Measurements from ENCODE around the gene TOP3B. TPM values are rescaled to one million over a fixed set of nuclear protein-coding genes. Genes with fewer than 3 reads are reported as not detected.

Gene TOP3B
- total RNA-seq, 6 experiments from 2014 or later, result 13.5 to 20.4 (median 15.6) TPM

DNA sequence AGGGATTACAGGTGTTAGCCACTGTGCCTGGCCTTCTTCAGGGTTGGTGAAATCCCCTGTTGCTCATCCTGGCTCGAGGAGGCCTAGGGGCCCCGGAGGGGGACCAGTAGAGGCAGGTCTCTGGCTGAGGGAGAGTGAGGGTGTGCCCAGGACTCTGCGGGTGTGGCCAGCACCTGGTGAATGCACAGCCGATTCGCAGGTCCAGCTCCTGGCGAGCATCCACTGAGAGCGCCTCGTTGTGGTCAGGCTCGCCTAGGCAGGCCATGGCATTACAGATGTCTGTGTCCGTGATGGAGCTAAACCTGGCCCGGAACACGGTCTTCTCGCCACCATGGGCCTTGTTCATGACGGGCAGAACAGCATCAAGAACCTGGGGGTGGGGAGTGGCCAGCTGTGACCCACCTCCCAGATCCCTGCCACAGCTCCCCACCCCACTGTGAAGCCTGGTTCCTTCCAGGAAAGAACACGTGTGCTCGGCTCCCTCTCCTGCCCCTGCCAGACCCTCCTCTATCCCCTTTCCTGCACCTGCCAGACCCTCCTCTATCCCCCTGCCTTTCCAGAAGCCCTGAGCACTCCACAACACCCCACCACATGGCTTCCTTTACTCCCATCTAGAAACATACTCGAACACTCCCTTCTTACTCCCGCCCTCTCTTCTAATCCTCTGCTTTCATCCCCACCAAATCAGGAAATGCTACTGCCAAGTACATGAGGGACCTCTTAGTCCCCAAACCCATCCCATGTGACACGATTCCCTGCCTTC, 12.4 kb downstream of the TOP3B start:
- no peaks in the 10 kb centered on the region for H3K9me3 ChIP-seq
- no peaks in the 10 kb centered on the region for H3K27me3 ChIP-seq
- no peak overlapping the region for H3K4me3 ChIP-seq
- H3K36me3 ChIP-seq, result peaks cover 7 to 93% (median 32%) of the 10 kb centered on the region in 4 donors
- no peak overlapping the region for H3K27ac ChIP-seq
- intact Hi-C loops (cut with DNase I), result no loop called here
- H3K4me1 ChIP-seq, result no peaks in the 10 kb centered on the region
- WGBS (ENCODE audit: insufficient coverage, low coverage, low lambda C conversion rate, missing lambda C conversion rate), result 93% methylated on average over 7 of the region's 19 CpGs
- no peak for DNase-seq
- TF ChIP-seq, protein P1, sequence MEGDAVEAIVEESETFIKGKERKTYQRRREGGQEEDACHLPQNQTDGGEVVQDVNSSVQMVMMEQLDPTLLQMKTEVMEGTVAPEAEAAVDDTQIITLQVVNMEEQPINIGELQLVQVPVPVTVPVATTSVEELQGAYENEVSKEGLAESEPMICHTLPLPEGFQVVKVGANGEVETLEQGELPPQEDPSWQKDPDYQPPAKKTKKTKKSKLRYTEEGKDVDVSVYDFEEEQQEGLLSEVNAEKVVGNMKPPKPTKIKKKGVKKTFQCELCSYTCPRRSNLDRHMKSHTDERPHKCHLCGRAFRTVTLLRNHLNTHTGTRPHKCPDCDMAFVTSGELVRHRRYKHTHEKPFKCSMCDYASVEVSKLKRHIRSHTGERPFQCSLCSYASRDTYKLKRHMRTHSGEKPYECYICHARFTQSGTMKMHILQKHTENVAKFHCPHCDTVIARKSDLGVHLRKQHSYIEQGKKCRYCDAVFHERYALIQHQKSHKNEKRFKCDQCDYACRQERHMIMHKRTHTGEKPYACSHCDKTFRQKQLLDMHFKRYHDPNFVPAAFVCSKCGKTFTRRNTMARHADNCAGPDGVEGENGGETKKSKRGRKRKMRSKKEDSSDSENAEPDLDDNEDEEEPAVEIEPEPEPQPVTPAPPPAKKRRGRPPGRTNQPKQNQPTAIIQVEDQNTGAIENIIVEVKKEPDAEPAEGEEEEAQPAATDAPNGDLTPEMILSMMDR (IDR thresholded peaks at IDR 0.05), result no peak
- no peak for TF ChIP-seq POLR2A (IDR thresholded peaks at IDR 0.05)
- no peak for ATAC-seq

DNA sequence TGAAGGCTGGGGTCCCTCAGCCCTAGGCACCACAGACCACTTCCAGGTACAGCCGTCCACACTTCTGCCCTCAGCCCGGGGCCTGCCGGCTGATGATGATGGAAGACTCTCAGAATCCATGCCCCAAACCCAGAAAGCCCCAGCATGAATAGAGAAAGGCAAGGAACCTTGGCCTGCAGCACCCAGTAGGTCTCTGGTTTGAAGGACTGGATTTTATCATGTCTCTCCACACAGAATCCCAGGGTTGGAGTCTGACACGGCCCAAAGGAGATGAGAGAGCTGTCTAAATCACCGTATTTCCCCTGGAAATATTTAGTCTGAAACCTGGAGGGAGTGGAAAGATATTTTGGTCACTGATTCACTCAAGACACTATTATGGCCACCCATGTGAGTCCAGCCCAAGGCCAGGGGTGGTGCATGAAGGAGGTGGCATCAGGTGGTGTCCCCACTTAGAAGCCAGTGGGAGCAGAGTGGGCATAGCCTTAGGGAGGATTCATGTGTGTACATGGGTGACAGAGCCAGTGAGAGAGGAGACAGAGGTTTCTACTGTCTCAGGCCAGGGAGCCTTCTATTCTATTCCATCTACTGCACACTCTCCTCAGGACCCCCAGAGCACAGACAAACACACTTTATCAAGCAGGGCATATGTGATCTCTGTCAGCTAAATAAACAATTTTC, 14.0 kb downstream of the TOP3B start:
- DNase-seq, result no peak
- Histone ChIP-seq H3K4me1 (no peaks in the 10 kb centered on the region), H3K36me3 (peaks cover 7 to 92% (median 31%) of the 10 kb centered on the region in 4 donors), H3K27ac (no peak overlapping the region), H3K9me3 (no peaks in the 10 kb centered on the region), H3K27me3 (no peaks in the 10 kb centered on the region), H3K4me3 (no peak overlapping the region)
- no CpG with 5 or more reads among the region's 5 CpGs for WGBS (ENCODE audit: insufficient coverage, low coverage, low lambda C conversion rate, missing lambda C conversion rate)
- TF ChIP-seq, protein P1 (IDR thresholded peaks at IDR 0.05), result no peak
- no peak for TF ChIP-seq POLR2A (IDR thresholded peaks at IDR 0.05)
- no peak for ATAC-seq
- intact Hi-C loops (cut with DNase I), result no loop called here

DNA sequence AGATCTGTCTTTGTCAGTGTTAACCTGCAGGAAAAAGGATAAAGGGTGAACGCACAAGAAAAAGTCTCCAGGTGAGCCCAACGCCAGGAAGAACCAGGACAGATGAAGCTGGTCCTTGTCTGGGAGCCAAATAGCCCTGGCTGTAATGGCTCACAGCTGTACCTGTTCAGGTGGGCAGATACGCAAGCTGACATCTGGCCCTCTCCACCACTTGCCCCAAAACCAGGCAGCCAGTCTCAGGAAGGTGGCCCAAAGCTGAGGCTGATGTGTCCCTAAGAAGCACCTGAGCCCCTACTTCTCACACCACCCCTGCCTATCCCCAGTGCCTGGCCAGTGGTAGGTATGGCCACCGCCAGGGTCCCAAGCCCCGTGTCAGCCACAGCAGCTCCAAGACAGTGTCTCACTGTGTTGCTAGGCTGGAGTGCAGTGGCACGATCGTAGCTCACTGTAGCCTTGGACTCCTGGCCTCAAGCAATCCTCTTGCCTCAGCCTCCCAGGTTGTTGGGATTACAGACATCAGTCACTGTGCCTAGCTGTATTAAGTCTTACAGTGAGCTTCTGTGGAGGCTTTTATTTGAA, 14.8 kb downstream of the TOP3B start:
- 60% methylated on average over 1 of the region's 7 CpGs for WGBS (ENCODE audit: insufficient coverage, low coverage, low lambda C conversion rate, missing lambda C conversion rate)
- intact Hi-C loops (cut with DNase I), result no loop called here
- no peak for ATAC-seq
- no peak for DNase-seq
- no peak overlapping the region for H3K4me3 ChIP-seq
- no peaks in the 10 kb centered on the region for H3K4me1 ChIP-seq
- TF ChIP-seq POLR2A (IDR thresholded peaks at IDR 0.05), result no peak
- TF ChIP-seq, protein P1 (IDR thresholded peaks at IDR 0.05), result no peak
- H3K36me3 ChIP-seq, result peaks cover 7 to 93% (median 29%) of the 10 kb centered on the region in 4 donors
- H3K27me3 ChIP-seq, result no peaks in the 10 kb centered on the region
- no peaks in the 10 kb centered on the region for H3K9me3 ChIP-seq
- H3K27ac ChIP-seq, result no peak overlapping the region

DNA sequence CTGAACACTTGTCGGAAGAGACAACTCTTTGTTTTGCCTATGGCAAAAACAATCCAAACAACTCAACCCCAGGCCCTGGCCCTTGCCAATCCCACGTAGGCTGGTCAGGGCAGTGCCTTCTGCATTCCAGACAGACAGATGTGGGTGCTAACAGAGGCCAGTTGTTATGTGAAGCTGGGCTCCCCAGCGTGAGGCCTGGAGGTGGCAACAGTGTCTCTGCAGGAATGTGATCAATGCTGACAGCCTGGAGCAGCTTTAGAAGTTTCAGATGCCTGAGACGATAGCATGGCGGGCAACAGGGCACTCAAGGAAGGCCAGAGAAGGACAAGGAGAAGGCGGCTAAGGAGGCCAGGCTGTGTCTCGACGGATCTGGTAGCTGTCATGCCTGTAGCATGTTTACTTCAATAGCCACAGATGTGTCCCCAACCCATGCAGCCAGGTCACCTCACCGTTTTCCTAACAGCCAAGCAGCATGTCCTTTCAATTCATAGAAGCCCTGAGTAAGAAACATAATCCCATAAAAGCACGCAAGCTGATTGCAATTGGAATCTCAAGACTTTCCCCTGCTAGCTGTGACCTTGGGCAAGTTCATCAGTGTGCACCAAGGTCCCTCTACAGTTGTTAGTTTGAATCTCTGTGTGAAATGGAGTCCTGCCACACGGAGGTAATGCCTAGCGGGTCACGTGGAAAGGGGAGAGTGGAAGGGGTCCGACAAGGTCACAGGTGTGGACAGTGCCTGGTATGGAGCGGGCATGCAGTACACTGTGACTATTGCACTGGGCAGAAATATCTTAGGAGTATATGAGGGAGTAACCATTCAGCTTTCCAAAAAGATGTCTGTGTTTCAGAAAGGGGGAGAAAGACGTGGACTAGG, 15.7 kb downstream of the TOP3B start:
- H3K9me3 ChIP-seq, result no peaks in the 10 kb centered on the region
- intact Hi-C loops (cut with DNase I), result no loop called here
- no peak overlapping the region for H3K27ac ChIP-seq
- no peak overlapping the region for H3K4me3 ChIP-seq
- DNase-seq, result no peak
- peaks cover 7 to 95% (median 32%) of the 10 kb centered on the region in 4 donors for H3K36me3 ChIP-seq
- no peaks in the 10 kb centered on the region for H3K27me3 ChIP-seq
- 99% methylated on average over 12 of the region's 16 CpGs for WGBS (ENCODE audit: insufficient coverage, low coverage, low lambda C conversion rate, missing lambda C conversion rate)
- no peaks in the 10 kb centered on the region for H3K4me1 ChIP-seq
- TF ChIP-seq, protein P1 (IDR thresholded peaks at IDR 0.05), result no peak
- no peak for TF ChIP-seq POLR2A (IDR thresholded peaks at IDR 0.05)
- ATAC-seq, result no peak

Data from right lobe of liver (tissue), 6 donors.